HepG2 (cell line): ENCODE data around the gene AFF1. TPM values are rescaled to one million over a fixed set of nuclear protein-coding genes. Genes with fewer than 3 reads are reported as not detected.

Source experiments
- ATAC-seq: fragments of 200-7000 bp; cut with Tn5 transposase; 3 replicates; pipeline ENCODE4 v1.9.1; 2020; ENCODE audit warnings: mild to moderate bottlenecking, moderate library complexity
- BruUV-seq: library from RNA; stranded (reverse); fragments of 400-500 nt; replicated peaks from 2 replicates; lab custom pipeline; 2021; lab: Mats Ljungman, UMichigan
- CTCF ChIA-PET: fragments of 300-600 bp; formaldehyde crosslinking; extraction: SDS; loops from one replicate; lab custom pipeline; 2021; ENCODE audit warnings: low total read pairs, inconsistent platforms, low intra/inter-chr PET ratio; lab: Yijun Ruan, JAX
- POLR2A ChIA-PET: fragments of 350-600 bp; sonication (Branson Sonifier 250); formaldehyde crosslinking; loops from one replicate; lab custom pipeline; 2020; ENCODE audit warnings: antibody characterized with exemption, inconsistent platforms; lab: Yijun Ruan, JAX
- DNase-seq: peaks from one replicate; pipeline ENCODE4 v3.0.0-alpha.2; 2015; ENCODE audit warnings: low spot score
- FAIRE-seq: peaks from 3 replicates; lab custom pipeline; 2011; peaks lifted over from hg19 to GRCh38; lab: Jason Lieb, UNC
- H2AFZ ChIP-seq: one replicate; pipeline ENCODE4 v1.6.1; 2011; ENCODE audit warnings: low read length, inconsistent platforms
- H3K27ac ChIP-seq: fragments of 300-600 bp; 3 replicates; pipeline ENCODE4 v1.8.0; 2011; ENCODE audit warnings: mixed run types, mild to moderate bottlenecking, mixed read lengths, low read length, inconsistent platforms; ENCODE audit not compliant: insufficient read depth; ENCODE audit errors: extremely low read length
- H3K27me3 ChIP-seq, 2 experiments: fragments of 200-600 bp in 1 of 2; 2 replicates in 1 of 2; 3 replicates in 1 of 2; pipeline versions ENCODE4 v1.6.0 to v1.8.0; 2011; ENCODE audit warnings: low read length in 2 of 2, mild to moderate bottlenecking in 2 of 2, moderate library complexity in 2 of 2, inconsistent platforms in 1 of 2; ENCODE audit not compliant: insufficient read depth in 2 of 2, control insufficient read depth in 1 of 2
- H3K36me3 ChIP-seq, 2 experiments: fragments of 200-600 bp in 1 of 2; replicated peaks in 1 of 2; 2 replicates in 1 of 2; 3 replicates in 1 of 2; pipeline versions ENCODE4 v1.5.1 to v1.8.0; 2011; ENCODE audit warnings: low read length in 2 of 2, inconsistent platforms in 1 of 2; ENCODE audit not compliant: insufficient read depth in 2 of 2, control insufficient read depth in 1 of 2
- H3K4me1 ChIP-seq: 2 replicates; pipeline ENCODE4 v1.5.1; 2012; ENCODE audit warnings: low read length, inconsistent platforms; ENCODE audit not compliant: insufficient read depth
- H3K4me2 ChIP-seq: 2 replicates; pipeline ENCODE4 v1.6.0; 2011; ENCODE audit warnings: low read depth, low read length, inconsistent platforms
- H3K4me3 ChIP-seq, 3 experiments: fragments of 200-600 bp in 1 of 3; sonication (generic), shearing (Covaris generic) in 1 of 3; replicated peaks in 1 of 3; 2 replicates each; pipeline ENCODE4 v1.5.1; 2011 to 2016; ENCODE audit warnings: low read length in 3 of 3, inconsistent platforms in 2 of 3, low read depth in 2 of 3, mild to moderate bottlenecking in 2 of 3, control low read depth in 1 of 3, mixed read lengths in 1 of 3; ENCODE audit not compliant: insufficient read depth in 1 of 3
- H3K79me2 ChIP-seq: one replicate; pipeline ENCODE4 v1.6.1; 2011; ENCODE audit warnings: low read length, inconsistent platforms; ENCODE audit not compliant: insufficient read depth
- H3K9ac ChIP-seq: 2 replicates; pipeline ENCODE4 v1.6.0; 2011; ENCODE audit warnings: mild to moderate bottlenecking, low read depth, low read length, inconsistent platforms; ENCODE audit not compliant: insufficient read depth
- H3K9me3 ChIP-seq: 2 replicates; pipeline ENCODE4 v1.5.1; 2012; ENCODE audit warnings: mild to moderate bottlenecking, low read length
- H4K20me1 ChIP-seq: 2 replicates; pipeline ENCODE4 v1.6.0; 2011; ENCODE audit warnings: inconsistent platforms, mild to moderate bottlenecking, low read length, moderate library complexity; ENCODE audit not compliant: insufficient read depth
- CC2D1A ChIP-seq: sonication (generic); formaldehyde crosslinking; IDR thresholded peaks from 2 replicates; pipeline ENCODE4 v1.8.1; 2023; ENCODE audit warnings: mild to moderate bottlenecking, missing genetic modification reagents
- CREM ChIP-seq, 2 experiments: sonication (generic) in 1 of 2; formaldehyde crosslinking in 1 of 2; IDR thresholded peaks; 2 replicates each; pipeline versions ENCODE4 v1.4.0 to v1.6.1; 2016 to 2020; ENCODE audit warnings: antibody characterized with exemption in 1 of 2, mild to moderate bottlenecking in 1 of 2, missing genetic modification reagents in 1 of 2
- ELF3 ChIP-seq: IDR thresholded peaks from 2 replicates; pipeline ENCODE4 v1.6.1; 2016; ENCODE audit warnings: missing genetic modification reagents, missing compliant biosample characterization
- HMG20B ChIP-seq: conservative IDR thresholded peaks from 2 replicates; pipeline ENCODE4 v1.6.1; 2016; ENCODE audit warnings: missing genetic modification reagents, missing compliant biosample characterization
- MAFF ChIP-seq: IDR thresholded peaks from 2 replicates; pipeline ENCODE4 v1.6.1; 2011; ENCODE audit warnings: low read depth, low read length, improper control_type of control experiment
- MAFK ChIP-seq, 2 experiments: IDR thresholded peaks in 1 of 2; conservative IDR thresholded peaks in 1 of 2; 2 replicates each; pipeline ENCODE4 v1.6.1; 2011; ENCODE audit warnings: improper control_type of control experiment in 2 of 2, low read length in 2 of 2
- MTF1 ChIP-seq: sonication (generic); formaldehyde crosslinking; IDR thresholded peaks from 2 replicates; pipeline ENCODE4 v1.5.0; 2020; ENCODE audit warnings: missing genetic modification reagents
- MYNN ChIP-seq: sonication (generic); formaldehyde crosslinking; IDR thresholded peaks from 2 replicates; pipeline ENCODE4 v1.4.0; 2020; ENCODE audit warnings: mild to moderate bottlenecking, low read depth, missing genetic modification reagents
- NPAS2 ChIP-seq: sonication (generic); formaldehyde crosslinking; IDR thresholded peaks from 2 replicates; pipeline ENCODE4 v1.8.0; 2022; ENCODE audit warnings: mild to moderate bottlenecking, missing genetic modification reagents, borderline replicate concordance
- RXRB ChIP-seq: IDR thresholded peaks from 2 replicates; pipeline ENCODE4 v1.6.1; 2016; ENCODE audit warnings: borderline replicate concordance, missing genetic modification reagents, missing compliant biosample characterization
- TCF7 ChIP-seq: sonication (generic); IDR thresholded peaks from 2 replicates; pipeline ENCODE4 v1.6.1; 2016; ENCODE audit warnings: antibody characterized with exemption, low read depth
- UBTF ChIP-seq: sonication (generic); formaldehyde crosslinking; IDR thresholded peaks from 2 replicates; pipeline ENCODE4 v1.4.0; 2020; ENCODE audit warnings: mild to moderate bottlenecking, missing genetic modification reagents
- ZBTB10 ChIP-seq: sonication (generic); formaldehyde crosslinking; IDR thresholded peaks from 2 replicates; pipeline ENCODE4 v1.4.0; 2020; ENCODE audit warnings: missing genetic modification reagents, borderline replicate concordance
- ZNF343 ChIP-seq: sonication (generic); formaldehyde crosslinking; IDR thresholded peaks from 2 replicates; pipeline ENCODE4 v1.4.0; 2020; ENCODE audit warnings: mild to moderate bottlenecking, missing genetic modification reagents
- WGBS: methylation state at CpG from one replicate; pipeline ENCODE4 v1.1.6; 2017; ENCODE audit warnings: low lambda C conversion rate; 5-methylcytosine and 5-hydroxymethylcytosine counted together
- in situ Hi-C: cut with HindIII; loops from 2 replicates; pipeline ENCODE4 v1.10.0; 2017; ENCODE audit warnings: low pct_unique_long_range_greater_than_20kb; ENCODE audit not compliant: extremely low pct_ligation_motif_present
- intact Hi-C: fragments of 100-400 bp; cut with micrococcal nuclease; formaldehyde crosslinking; loops from one replicate; pipeline ENCODE4 v1.10.0; 2022; ENCODE audit not compliant: unreplicated experiment
- polyA plus RNA-seq, 8 experiments: library from polyadenylated mRNA; depleted of rRNA in 3 of 8; stranded (reverse) in 7 of 8; unstranded in 1 of 8; fragments of >200 nt; fragmentation: Illumina TruSeq in 4 of 8; extraction: Trizol in 4 of 8; gene quantifications; 2 replicates each; pipeline versions ENCODE4 v1.2.1 to v1.2.3, GENCODE V29; 2011 to 2016; ENCODE audit warnings: low read depth in 4 of 8, missing spikeins in 1 of 8, mixed read lengths in 1 of 8; ENCODE audit not compliant: insufficient read depth in 1 of 8
- total RNA-seq, 5 experiments: library from RNA; depleted of rRNA; stranded (reverse); fragments of >200 nt; fragmentation: Illumina TruSeq; extraction: Trizol; gene quantifications; 2 replicates each; pipeline ENCODE4 v1.2.3, GENCODE V29; 2016; ENCODE audit warnings: low read depth in 1 of 5

Gene AFF1
- total and polyA plus RNA-seq, 2 of the 13 experiments (the other 11 are each of a cell fraction or from before 2014, with no cell fraction given), result 15.5 to 15.9 TPM

GRCh38 chr4:87089368-87089767 is 154.6 kb downstream of the AFF1 start (continued):
- no peak for TF ChIP-seq ZNF343 (CRISPR knock-in tag)
- peak; percentile 48; the same call in 1 of the 2 replicates for TF ChIP-seq RXRB (CRISPR knock-in tag)
- TF ChIP-seq MTF1 (CRISPR knock-in tag), result no peak
- peak; percentile 73 for TF ChIP-seq TCF7
- peak; percentile 44 for TF ChIP-seq ELF3 (CRISPR knock-in tag)
- no peak for TF ChIP-seq ZBTB10 (CRISPR knock-in tag)
- TF ChIP-seq CREM (IDR thresholded peaks at IDR 0.05), result 0 out of 2 replicates have a peak, but pooled peaks have one; percentile 31
- no peak for TF ChIP-seq CREM (CRISPR knock-in tag; IDR thresholded peaks at IDR 0.05)
- 0 out of 2 replicates have a peak, but pooled peaks have one; percentile 19 for TF ChIP-seq HMG20B (CRISPR knock-in tag)
- TF ChIP-seq MYNN (CRISPR knock-in tag), result no peak
- TF ChIP-seq NPAS2 (CRISPR knock-in tag), result no peak

DNA sequence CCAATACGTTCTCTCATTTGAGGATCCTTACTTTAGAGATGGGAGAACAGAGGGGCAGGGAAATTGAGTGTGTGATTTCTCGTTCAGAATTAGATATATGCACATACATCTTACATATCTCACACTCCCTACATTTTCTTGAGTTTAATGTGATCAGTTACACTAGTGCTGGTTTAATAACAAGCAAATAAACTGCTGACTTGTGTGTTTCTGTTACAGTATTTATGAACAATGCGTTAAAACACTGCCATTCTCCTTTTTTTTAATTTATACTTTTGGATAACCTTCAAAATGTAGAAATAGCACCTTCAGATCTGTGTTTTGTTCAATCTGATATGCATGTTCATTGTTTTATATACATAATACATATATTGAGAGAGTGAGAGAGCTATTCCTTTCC is 155.5 kb downstream of the AFF1 start:
- no peak overlapping the region for H2AFZ ChIP-seq
- TF ChIP-seq MAFK (conservative IDR thresholded peaks at IDR 0.05 in 1 of 2, IDR thresholded peaks at IDR 0.05 in 1 of 2; ENCODE audit: low read length in 2 of 2) (peak; percentile 69 to 82), CC2D1A (no peak), MAFF (peak; percentile 73), UBTF (CRISPR knock-in tag) (no peak)
- FAIRE-seq (no peak), DNase-seq (no peak), ATAC-seq (no peak)
- intact Hi-C loops (loop anchor here (5.0 kb wide), 1 partner anchor 153 kb away; the partner anchor contains the start of gene AFF1), in situ Hi-C loops (loop anchor here (5.0 kb wide), 1 partner anchor 168 kb away; no protein-coding TSS in a partner anchor)
- no peak overlapping the region for H3K4me3 ChIP-seq
- no peaks in the 10 kb centered on the region for H3K27me3 ChIP-seq
- H3K9ac ChIP-seq, result no peak overlapping the region
- H3K36me3 ChIP-seq, result peaks cover 9 to 49% of the 10 kb centered on the region in 2 experiments; a peak in 4 of 5 replicates
- peaks cover 35% of the 10 kb centered on the region for H3K4me1 ChIP-seq
- H3K9me3 ChIP-seq, result no peaks in the 10 kb centered on the region
- 98% methylated on average over 3 of the region's 3 CpGs for WGBS
- H4K20me1 ChIP-seq, result peaks cover 18% of the 10 kb centered on the region
- ChIA-PET CTCF (no interaction called here), POLR2A (interaction anchor here (0.7 kb wide), 1 partner anchor 18 kb away, joined by 3 read pairs; no protein-coding TSS in a partner anchor)
- no TSS peak for BruUV-seq
- H3K4me2 ChIP-seq, result no peak overlapping the region
- no peak overlapping the region for H3K27ac ChIP-seq
- no peaks in the 10 kb centered on the region for H3K79me2 ChIP-seq
